Liver (tissue), 3 donors: Measurements from ENCODE around the gene ZNF71.

Experiments used
- GABPA ChIP-seq, 2 donors: IDR thresholded peaks in 1 of 2; conservative IDR thresholded peaks in 1 of 2; 2 replicates each; pipeline ENCODE4 v1.6.1; 2016; ENCODE audit warnings: antibody characterized with exemption in 2 of 2, mild to moderate bottlenecking in 1 of 2, moderate library complexity in 1 of 2
- MAX ChIP-seq: IDR thresholded peaks from 2 replicates; pipeline ENCODE4 v1.6.1; 2016; ENCODE audit warnings: antibody characterized with exemption
- TAF1 ChIP-seq: conservative IDR thresholded peaks from 2 replicates; pipeline ENCODE4 v1.6.1; 2016; ENCODE audit warnings: antibody characterized with exemption, mild to moderate bottlenecking
- YY1 ChIP-seq: IDR thresholded peaks from 2 replicates; pipeline ENCODE4 v1.6.1; 2016; ENCODE audit warnings: antibody characterized with exemption, mild to moderate bottlenecking
- TF ChIP-seq, protein P1 (sequence below): fragments of 150-350 bp; IDR thresholded peaks from 2 replicates; pipeline ENCODE4 v1.5.1; 2017; ENCODE audit warnings: improper control_type of control experiment, low read depth, low read length; ENCODE audit not compliant: missing input control
- TF ChIP-seq, protein P2 (sequence below): IDR thresholded peaks from 2 replicates; pipeline ENCODE4 v1.6.1; 2016; ENCODE audit warnings: antibody characterized with exemption, mild to moderate bottlenecking
- donor health status: healthy.
- donor health status: healthy.

- TF ChIP-seq, protein P1, sequence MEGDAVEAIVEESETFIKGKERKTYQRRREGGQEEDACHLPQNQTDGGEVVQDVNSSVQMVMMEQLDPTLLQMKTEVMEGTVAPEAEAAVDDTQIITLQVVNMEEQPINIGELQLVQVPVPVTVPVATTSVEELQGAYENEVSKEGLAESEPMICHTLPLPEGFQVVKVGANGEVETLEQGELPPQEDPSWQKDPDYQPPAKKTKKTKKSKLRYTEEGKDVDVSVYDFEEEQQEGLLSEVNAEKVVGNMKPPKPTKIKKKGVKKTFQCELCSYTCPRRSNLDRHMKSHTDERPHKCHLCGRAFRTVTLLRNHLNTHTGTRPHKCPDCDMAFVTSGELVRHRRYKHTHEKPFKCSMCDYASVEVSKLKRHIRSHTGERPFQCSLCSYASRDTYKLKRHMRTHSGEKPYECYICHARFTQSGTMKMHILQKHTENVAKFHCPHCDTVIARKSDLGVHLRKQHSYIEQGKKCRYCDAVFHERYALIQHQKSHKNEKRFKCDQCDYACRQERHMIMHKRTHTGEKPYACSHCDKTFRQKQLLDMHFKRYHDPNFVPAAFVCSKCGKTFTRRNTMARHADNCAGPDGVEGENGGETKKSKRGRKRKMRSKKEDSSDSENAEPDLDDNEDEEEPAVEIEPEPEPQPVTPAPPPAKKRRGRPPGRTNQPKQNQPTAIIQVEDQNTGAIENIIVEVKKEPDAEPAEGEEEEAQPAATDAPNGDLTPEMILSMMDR, result no peak
- TF ChIP-seq MAX, result no peak
- no peak for TF ChIP-seq YY1
- no peak for TF ChIP-seq GABPA (IDR thresholded peaks at IDR 0.05 in 1 of 2, conservative IDR thresholded peaks at IDR 0.05 in 1 of 2)
- no peak for TF ChIP-seq TAF1
- TF ChIP-seq, protein P2, sequence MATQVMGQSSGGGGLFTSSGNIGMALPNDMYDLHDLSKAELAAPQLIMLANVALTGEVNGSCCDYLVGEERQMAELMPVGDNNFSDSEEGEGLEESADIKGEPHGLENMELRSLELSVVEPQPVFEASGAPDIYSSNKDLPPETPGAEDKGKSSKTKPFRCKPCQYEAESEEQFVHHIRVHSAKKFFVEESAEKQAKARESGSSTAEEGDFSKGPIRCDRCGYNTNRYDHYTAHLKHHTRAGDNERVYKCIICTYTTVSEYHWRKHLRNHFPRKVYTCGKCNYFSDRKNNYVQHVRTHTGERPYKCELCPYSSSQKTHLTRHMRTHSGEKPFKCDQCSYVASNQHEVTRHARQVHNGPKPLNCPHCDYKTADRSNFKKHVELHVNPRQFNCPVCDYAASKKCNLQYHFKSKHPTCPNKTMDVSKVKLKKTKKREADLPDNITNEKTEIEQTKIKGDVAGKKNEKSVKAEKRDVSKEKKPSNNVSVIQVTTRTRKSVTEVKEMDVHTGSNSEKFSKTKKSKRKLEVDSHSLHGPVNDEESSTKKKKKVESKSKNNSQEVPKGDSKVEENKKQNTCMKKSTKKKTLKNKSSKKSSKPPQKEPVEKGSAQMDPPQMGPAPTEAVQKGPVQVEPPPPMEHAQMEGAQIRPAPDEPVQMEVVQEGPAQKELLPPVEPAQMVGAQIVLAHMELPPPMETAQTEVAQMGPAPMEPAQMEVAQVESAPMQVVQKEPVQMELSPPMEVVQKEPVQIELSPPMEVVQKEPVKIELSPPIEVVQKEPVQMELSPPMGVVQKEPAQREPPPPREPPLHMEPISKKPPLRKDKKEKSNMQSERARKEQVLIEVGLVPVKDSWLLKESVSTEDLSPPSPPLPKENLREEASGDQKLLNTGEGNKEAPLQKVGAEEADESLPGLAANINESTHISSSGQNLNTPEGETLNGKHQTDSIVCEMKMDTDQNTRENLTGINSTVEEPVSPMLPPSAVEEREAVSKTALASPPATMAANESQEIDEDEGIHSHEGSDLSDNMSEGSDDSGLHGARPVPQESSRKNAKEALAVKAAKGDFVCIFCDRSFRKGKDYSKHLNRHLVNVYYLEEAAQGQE, result no peak
These were observed 22.5 kb upstream of the ZNF71 start for GRCh38 chr19:56572589-56572988.
